ENCODE data around the gene VIM.

- TF ChIP-seq CTCF (IDR thresholded peaks at IDR 0.05) (no peak), POLR2A (IDR thresholded peaks at IDR 0.05) (no peak)
Observed at GRCh38 chr10:17237915-17238444, 9.9 kb downstream of the VIM start.
